ENCODE results near the gene TMED9. TPM values are rescaled to one million over a fixed set of nuclear protein-coding genes. Genes with fewer than 3 reads are reported as not detected.
"Not testable (repeated sequence)": the region's sequence is repeated elsewhere in the genome, so short reads cannot be mapped to it uniquely, and the experiment has no call there.

Gene TMED9
- total RNA-seq, 1 experiment from 2014 or later, result 156 TPM

GRCh38 chr5:177557796-177558195 is 34.2 kb upstream of the TMED9 start:
- H3K36me3 Mint-ChIP-seq (ENCODE audit: insufficient read depth in 1 of 3, low read depth in 3 of 3), result peaks cover 10 to 16% (median 14%) of the 10 kb centered on the region in 3 experiments
- Histone ChIP-seq H2AK5ac (ENCODE audit: insufficient read length, low read length) (no peak overlapping the region), H3K79me1 (ENCODE audit: insufficient read depth, low read depth, low read length, poor library complexity, severe bottlenecking) (peaks cover 8% of the 10 kb centered on the region), H3K23ac (ENCODE audit: insufficient read length, low read depth, low read length) (no peak overlapping the region), H2AFZ (ENCODE audit: low read length) (no peak overlapping the region), H3K27me3 (ENCODE audit: insufficient read depth, low read length) (no peaks in the 10 kb centered on the region), H3K14ac (ENCODE audit: insufficient read depth, low read length) (no peak overlapping the region), H4K91ac (ENCODE audit: insufficient read length, low read depth, low read length) (no peak overlapping the region), H2BK20ac (ENCODE audit: low read depth, low read length, poor library complexity, severe bottlenecking) (no peak overlapping the region), H2BK5ac (ENCODE audit: insufficient read length, low read length) (no peak overlapping the region), H4K8ac (replicated peaks; ENCODE audit: insufficient read length, low read depth, low read length) (no peak overlapping the region), H3K9me3 (ENCODE audit: control insufficient read depth, low read depth, low read length) (no peaks in the 10 kb centered on the region), H3K23me2 (ENCODE audit: insufficient read length, low read depth, low read length, poor library complexity, severe bottlenecking) (peaks cover 14% of the 10 kb centered on the region), H2BK120ac (ENCODE audit: low read depth, low read length, poor library complexity, severe bottlenecking) (no peak overlapping the region), H3K4me1 (ENCODE audit: insufficient read depth, low read length) (peaks cover 4% of the 10 kb centered on the region; the same call in 1 of the 2 replicates), H2BK12ac (ENCODE audit: insufficient read length, low read depth, low read length) (no peak overlapping the region), H3K4me2 (ENCODE audit: insufficient read depth, insufficient read length, low read length) (no peak overlapping the region), H3K27ac (ENCODE audit: insufficient read length, low read depth, low read length) (no peak overlapping the region), H2BK15ac (ENCODE audit: low read depth, low read length) (no peak overlapping the region), H4K5ac (ENCODE audit: insufficient read length, low read depth, low read length) (no peak overlapping the region), H4K20me1 (ENCODE audit: control insufficient read depth, insufficient read depth, insufficient read length) (no peaks in the 10 kb centered on the region), H3K9ac (ENCODE audit: extremely low read depth, insufficient read length, low read length) (no peak overlapping the region), H3K79me2 (ENCODE audit: insufficient read depth, low read length) (peaks cover 3% of the 10 kb centered on the region; the same call in 1 of the 2 replicates), H3K56ac (ENCODE audit: insufficient read length, low read depth, low read length) (no peak overlapping the region), H3K4ac (ENCODE audit: low read depth, low read length) (no peak overlapping the region), H3T11ph (ENCODE audit: low read length) (no peak overlapping the region), H3K18ac (ENCODE audit: insufficient read length, low read depth, low read length) (no peak overlapping the region)
- DNase-seq, result no peak
- peaks cover 14% of the 10 kb centered on the region for H3K27me3 Mint-ChIP-seq (ENCODE audit: low read depth)
- WGBS (ENCODE audit: extremely low coverage, insufficient read length, low lambda C conversion rate), result no CpG with 5 or more reads among the region's 5 CpGs
- no peak overlapping the region for H3K27ac Mint-ChIP-seq
- TF ChIP-seq, protein P1, sequence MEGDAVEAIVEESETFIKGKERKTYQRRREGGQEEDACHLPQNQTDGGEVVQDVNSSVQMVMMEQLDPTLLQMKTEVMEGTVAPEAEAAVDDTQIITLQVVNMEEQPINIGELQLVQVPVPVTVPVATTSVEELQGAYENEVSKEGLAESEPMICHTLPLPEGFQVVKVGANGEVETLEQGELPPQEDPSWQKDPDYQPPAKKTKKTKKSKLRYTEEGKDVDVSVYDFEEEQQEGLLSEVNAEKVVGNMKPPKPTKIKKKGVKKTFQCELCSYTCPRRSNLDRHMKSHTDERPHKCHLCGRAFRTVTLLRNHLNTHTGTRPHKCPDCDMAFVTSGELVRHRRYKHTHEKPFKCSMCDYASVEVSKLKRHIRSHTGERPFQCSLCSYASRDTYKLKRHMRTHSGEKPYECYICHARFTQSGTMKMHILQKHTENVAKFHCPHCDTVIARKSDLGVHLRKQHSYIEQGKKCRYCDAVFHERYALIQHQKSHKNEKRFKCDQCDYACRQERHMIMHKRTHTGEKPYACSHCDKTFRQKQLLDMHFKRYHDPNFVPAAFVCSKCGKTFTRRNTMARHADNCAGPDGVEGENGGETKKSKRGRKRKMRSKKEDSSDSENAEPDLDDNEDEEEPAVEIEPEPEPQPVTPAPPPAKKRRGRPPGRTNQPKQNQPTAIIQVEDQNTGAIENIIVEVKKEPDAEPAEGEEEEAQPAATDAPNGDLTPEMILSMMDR (conservative IDR thresholded peaks at IDR 0.05), result no peak
- peaks cover 29 to 30% of the 10 kb centered on the region in 2 experiments for H3K4me1 Mint-ChIP-seq
- H3K4me3 Mint-ChIP-seq, result no peak overlapping the region
- peaks cover 24 to 26% of the 10 kb centered on the region in 2 experiments for H3K9me3 Mint-ChIP-seq

DNA sequence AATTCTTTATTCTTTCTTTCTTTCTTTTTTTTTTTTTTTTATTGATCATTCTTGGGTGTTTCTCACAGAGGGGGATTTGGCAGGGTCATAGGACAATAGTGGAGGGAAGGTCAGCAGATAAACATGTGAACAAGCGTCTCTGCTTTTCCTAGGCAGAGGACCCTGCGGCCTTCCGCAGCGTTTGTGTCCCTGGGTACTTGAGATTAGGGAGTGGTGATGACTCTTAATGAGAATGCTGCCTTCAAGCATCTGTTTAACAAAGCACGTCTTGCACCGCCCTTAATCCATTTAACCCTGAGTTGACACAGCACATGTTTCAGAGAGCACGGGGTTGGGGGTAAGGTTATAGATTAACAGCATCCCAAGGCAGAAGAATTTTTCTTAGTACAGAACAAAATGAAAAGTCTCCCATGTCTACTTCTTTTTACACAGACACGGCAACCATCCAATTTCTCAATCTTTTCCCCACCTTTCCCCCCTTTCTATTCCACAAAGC is 32.5 kb upstream of the TMED9 start:
- DNase-seq; H3K4me2 ChIP-seq (ENCODE audit: insufficient read depth, insufficient read length, low read length); H3K9ac ChIP-seq (ENCODE audit: extremely low read depth, insufficient read length, low read length); H3K4me1 ChIP-seq (ENCODE audit: insufficient read depth, low read length); H3K56ac ChIP-seq (ENCODE audit: insufficient read length, low read depth, low read length); H3K18ac ChIP-seq (ENCODE audit: insufficient read length, low read depth, low read length); H2AFZ ChIP-seq (ENCODE audit: low read length); H3K27ac Mint-ChIP-seq; H4K5ac ChIP-seq (ENCODE audit: insufficient read length, low read depth, low read length); H4K20me1 ChIP-seq (ENCODE audit: control insufficient read depth, insufficient read depth, insufficient read length); H3K23me2 ChIP-seq (ENCODE audit: insufficient read length, low read depth, low read length, poor library complexity, severe bottlenecking); H2BK15ac ChIP-seq (ENCODE audit: low read depth, low read length); H3K14ac ChIP-seq (ENCODE audit: insufficient read depth, low read length); H3K27ac ChIP-seq (ENCODE audit: insufficient read length, low read depth, low read length); H3K4ac ChIP-seq (ENCODE audit: low read depth, low read length); H2AK5ac ChIP-seq (ENCODE audit: insufficient read length, low read length); H3K4me3 Mint-ChIP-seq; H2BK20ac ChIP-seq (ENCODE audit: low read depth, low read length, poor library complexity, severe bottlenecking); H3K79me2 ChIP-seq (ENCODE audit: insufficient read depth, low read length); H3K23ac ChIP-seq (ENCODE audit: insufficient read length, low read depth, low read length); H2BK5ac ChIP-seq (ENCODE audit: insufficient read length, low read length); H3K9me3 ChIP-seq (ENCODE audit: control insufficient read depth, low read depth, low read length); H4K91ac ChIP-seq (ENCODE audit: insufficient read length, low read depth, low read length); H3T11ph ChIP-seq (ENCODE audit: low read length); H4K8ac ChIP-seq (replicated peaks; ENCODE audit: insufficient read length, low read depth, low read length); H2BK120ac ChIP-seq (ENCODE audit: low read depth, low read length, poor library complexity, severe bottlenecking); H3K27me3 ChIP-seq (ENCODE audit: insufficient read depth, low read length); H3K79me1 ChIP-seq (ENCODE audit: insufficient read depth, low read depth, low read length, poor library complexity, severe bottlenecking); H2BK12ac ChIP-seq (ENCODE audit: insufficient read length, low read depth, low read length): not testable (repeated sequence)
- no CpG with 5 or more reads among the region's 8 CpGs for WGBS (ENCODE audit: extremely low coverage, insufficient read length, low lambda C conversion rate)
- peaks cover 31 to 33% of the 10 kb centered on the region in 2 experiments for H3K9me3 Mint-ChIP-seq
- H3K27me3 Mint-ChIP-seq (ENCODE audit: low read depth), result peaks cover 18% of the 10 kb centered on the region
- H3K4me1 Mint-ChIP-seq, result peaks cover 22 to 23% of the 10 kb centered on the region in 2 experiments
- peaks cover 6 to 12% (median 10%) of the 10 kb centered on the region in 3 experiments for H3K36me3 Mint-ChIP-seq (ENCODE audit: insufficient read depth in 1 of 3, low read depth in 3 of 3)
